HepG2 (cell line): ENCODE measurements around the gene DTHD1. TPM values are rescaled to one million over a fixed set of nuclear protein-coding genes. Genes with fewer than 3 reads are reported as not detected.

Experiments
- ATAC-seq: fragments of 200-7000 bp; cut with Tn5 transposase; 3 replicates; pipeline ENCODE4 v1.9.1; 2020; ENCODE audit warnings: mild to moderate bottlenecking, moderate library complexity
- BruUV-seq: library from RNA; stranded (reverse); fragments of 400-500 nt; replicated peaks from 2 replicates; lab custom pipeline; 2021; lab: Mats Ljungman, UMichigan
- CTCF ChIA-PET: fragments of 300-600 bp; formaldehyde crosslinking; extraction: SDS; loops from one replicate; lab custom pipeline; 2021; ENCODE audit warnings: low total read pairs, inconsistent platforms, low intra/inter-chr PET ratio; lab: Yijun Ruan, JAX
- POLR2A ChIA-PET: fragments of 350-600 bp; sonication (Branson Sonifier 250); formaldehyde crosslinking; loops from one replicate; lab custom pipeline; 2020; ENCODE audit warnings: antibody characterized with exemption, inconsistent platforms; lab: Yijun Ruan, JAX
- DNase-seq: peaks from one replicate; pipeline ENCODE4 v3.0.0-alpha.2; 2015; ENCODE audit warnings: low spot score
- FAIRE-seq: peaks from 3 replicates; lab custom pipeline; 2011; peaks lifted over from hg19 to GRCh38; lab: Jason Lieb, UNC
- H2AFZ ChIP-seq: one replicate; pipeline ENCODE4 v1.6.1; 2011; ENCODE audit warnings: low read length, inconsistent platforms
- H3K27ac ChIP-seq: fragments of 300-600 bp; 3 replicates; pipeline ENCODE4 v1.8.0; 2011; ENCODE audit warnings: mixed run types, mild to moderate bottlenecking, mixed read lengths, low read length, inconsistent platforms; ENCODE audit not compliant: insufficient read depth; ENCODE audit errors: extremely low read length
- H3K27me3 ChIP-seq, 2 experiments: fragments of 200-600 bp in 1 of 2; 2 replicates in 1 of 2; 3 replicates in 1 of 2; pipeline versions ENCODE4 v1.6.0 to v1.8.0; 2011; ENCODE audit warnings: low read length in 2 of 2, mild to moderate bottlenecking in 2 of 2, moderate library complexity in 2 of 2, inconsistent platforms in 1 of 2; ENCODE audit not compliant: insufficient read depth in 2 of 2, control insufficient read depth in 1 of 2
- H3K36me3 ChIP-seq, 2 experiments: fragments of 200-600 bp in 1 of 2; replicated peaks in 1 of 2; 2 replicates in 1 of 2; 3 replicates in 1 of 2; pipeline versions ENCODE4 v1.5.1 to v1.8.0; 2011; ENCODE audit warnings: low read length in 2 of 2, inconsistent platforms in 1 of 2; ENCODE audit not compliant: insufficient read depth in 2 of 2, control insufficient read depth in 1 of 2
- H3K4me1 ChIP-seq: 2 replicates; pipeline ENCODE4 v1.5.1; 2012; ENCODE audit warnings: low read length, inconsistent platforms; ENCODE audit not compliant: insufficient read depth
- H3K4me2 ChIP-seq: 2 replicates; pipeline ENCODE4 v1.6.0; 2011; ENCODE audit warnings: low read depth, low read length, inconsistent platforms
- H3K4me3 ChIP-seq, 3 experiments: fragments of 200-600 bp in 1 of 3; sonication (generic), shearing (Covaris generic) in 1 of 3; replicated peaks in 1 of 3; 2 replicates each; pipeline ENCODE4 v1.5.1; 2011 to 2016; ENCODE audit warnings: low read length in 3 of 3, inconsistent platforms in 2 of 3, low read depth in 2 of 3, mild to moderate bottlenecking in 2 of 3, control low read depth in 1 of 3, mixed read lengths in 1 of 3; ENCODE audit not compliant: insufficient read depth in 1 of 3
- H3K79me2 ChIP-seq: one replicate; pipeline ENCODE4 v1.6.1; 2011; ENCODE audit warnings: low read length, inconsistent platforms; ENCODE audit not compliant: insufficient read depth
- H3K9ac ChIP-seq: 2 replicates; pipeline ENCODE4 v1.6.0; 2011; ENCODE audit warnings: mild to moderate bottlenecking, low read depth, low read length, inconsistent platforms; ENCODE audit not compliant: insufficient read depth
- H3K9me3 ChIP-seq: 2 replicates; pipeline ENCODE4 v1.5.1; 2012; ENCODE audit warnings: mild to moderate bottlenecking, low read length
- H4K20me1 ChIP-seq: 2 replicates; pipeline ENCODE4 v1.6.0; 2011; ENCODE audit warnings: inconsistent platforms, mild to moderate bottlenecking, low read length, moderate library complexity; ENCODE audit not compliant: insufficient read depth
- ADNP ChIP-seq: sonication (generic); formaldehyde crosslinking; IDR thresholded peaks from 2 replicates; pipeline ENCODE4 v1.4.0; 2020; ENCODE audit warnings: missing genetic modification reagents
- AHR ChIP-seq: IDR thresholded peaks from 2 replicates; pipeline ENCODE4 v1.6.1; 2018; ENCODE audit warnings: missing genetic modification reagents, missing compliant biosample characterization
- ERF ChIP-seq: IDR thresholded peaks from 2 replicates; pipeline ENCODE4 v1.6.1; 2018; ENCODE audit warnings: missing biosample characterization, missing genetic modification reagents
- EZH2 ChIP-seq: conservative IDR thresholded peaks from 2 replicates; pipeline ENCODE4 v1.6.1; 2012; ENCODE audit warnings: mild to moderate bottlenecking, low read depth, low read length, moderate library complexity
- HMGXB4 ChIP-seq, 2 experiments: sonication (generic) in 1 of 2; formaldehyde crosslinking in 1 of 2; IDR thresholded peaks; 2 replicates each; pipeline versions ENCODE4 v1.4.0 to v1.6.1; 2018 to 2020; ENCODE audit warnings: missing genetic modification reagents in 2 of 2, borderline replicate concordance in 1 of 2, low read depth in 1 of 2, mild to moderate bottlenecking in 1 of 2, missing biosample characterization in 1 of 2
- ISX ChIP-seq: sonication (generic); formaldehyde crosslinking; conservative IDR thresholded peaks from 2 replicates; pipeline ENCODE4 v1.5.0; 2020; ENCODE audit warnings: missing genetic modification reagents
- MBD4 ChIP-seq: IDR thresholded peaks from 2 replicates; pipeline ENCODE4 v1.6.1; 2012; ENCODE audit warnings: low read length, inconsistent platforms, borderline replicate concordance
- MIER3 ChIP-seq: IDR thresholded peaks from 2 replicates; pipeline ENCODE4 v1.6.1; 2016; ENCODE audit warnings: missing compliant biosample characterization, borderline replicate concordance
- POGZ ChIP-seq: sonication (generic); formaldehyde crosslinking; IDR thresholded peaks from 2 replicates; pipeline ENCODE4 v1.4.0; 2020; ENCODE audit warnings: mild to moderate bottlenecking, missing genetic modification reagents
- SETDB1 ChIP-seq: sonication (generic); formaldehyde crosslinking; IDR thresholded peaks from 2 replicates; pipeline ENCODE4 v1.5.1; 2020; ENCODE audit warnings: missing genetic modification reagents, mild to moderate bottlenecking, borderline replicate concordance
- TCF7 ChIP-seq: sonication (generic); IDR thresholded peaks from 2 replicates; pipeline ENCODE4 v1.6.1; 2016; ENCODE audit warnings: antibody characterized with exemption, low read depth
- THYN1 ChIP-seq: sonication (generic); formaldehyde crosslinking; IDR thresholded peaks from 2 replicates; pipeline ENCODE4 v1.8.1; 2023; ENCODE audit warnings: low read depth, mild to moderate bottlenecking, moderate library complexity, missing genetic modification reagents, borderline replicate concordance
- TIGD3 ChIP-seq: sonication (generic); formaldehyde crosslinking; IDR thresholded peaks from 2 replicates; pipeline ENCODE4 v1.5.1; 2020; ENCODE audit warnings: mild to moderate bottlenecking, missing genetic modification reagents, borderline replicate concordance
- ZBTB44 ChIP-seq: sonication (generic); formaldehyde crosslinking; IDR thresholded peaks from 2 replicates; pipeline ENCODE4 v1.4.0; 2020; ENCODE audit warnings: missing genetic modification reagents
- ZFP41 ChIP-seq: sonication (generic); formaldehyde crosslinking; IDR thresholded peaks from 2 replicates; pipeline ENCODE4 v1.4.0; 2020; ENCODE audit warnings: mild to moderate bottlenecking, missing genetic modification reagents, borderline replicate concordance
- ZNF292 ChIP-seq: sonication (generic); formaldehyde crosslinking; IDR thresholded peaks from 2 replicates; pipeline ENCODE4 v1.8.1; 2022; ENCODE audit warnings: mild to moderate bottlenecking, low read depth, missing genetic modification reagents, borderline replicate concordance
- ZNF3 ChIP-seq: IDR thresholded peaks from 2 replicates; pipeline ENCODE4 v1.7.0; 2017; ENCODE audit warnings: inconsistent platforms
- ZNF746 ChIP-seq: sonication (generic); formaldehyde crosslinking; IDR thresholded peaks from 2 replicates; pipeline ENCODE4 v1.8.0; 2022; ENCODE audit warnings: mild to moderate bottlenecking, missing genetic modification reagents
- ZNF747 ChIP-seq: sonication (generic); formaldehyde crosslinking; IDR thresholded peaks from 2 replicates; pipeline ENCODE4 v1.8.1; 2023; ENCODE audit warnings: missing genetic modification reagents, mild to moderate bottlenecking, borderline replicate concordance
- WGBS: methylation state at CpG from one replicate; pipeline ENCODE4 v1.1.6; 2017; ENCODE audit warnings: low lambda C conversion rate; 5-methylcytosine and 5-hydroxymethylcytosine counted together
- in situ Hi-C: cut with HindIII; loops from 2 replicates; pipeline ENCODE4 v1.10.0; 2017; ENCODE audit warnings: low pct_unique_long_range_greater_than_20kb; ENCODE audit not compliant: extremely low pct_ligation_motif_present
- intact Hi-C: fragments of 100-400 bp; cut with micrococcal nuclease; formaldehyde crosslinking; loops from one replicate; pipeline ENCODE4 v1.10.0; 2022; ENCODE audit not compliant: unreplicated experiment
- polyA plus RNA-seq, 8 experiments: library from polyadenylated mRNA; depleted of rRNA in 3 of 8; stranded (reverse) in 7 of 8; unstranded in 1 of 8; fragments of >200 nt; fragmentation: Illumina TruSeq in 4 of 8; extraction: Trizol in 4 of 8; gene quantifications; 2 replicates each; pipeline versions ENCODE4 v1.2.1 to v1.2.3, GENCODE V29; 2011 to 2016; ENCODE audit warnings: low read depth in 4 of 8, missing spikeins in 1 of 8, mixed read lengths in 1 of 8; ENCODE audit not compliant: insufficient read depth in 1 of 8
- total RNA-seq, 5 experiments: library from RNA; depleted of rRNA; stranded (reverse); fragments of >200 nt; fragmentation: Illumina TruSeq; extraction: Trizol; gene quantifications; 2 replicates each; pipeline ENCODE4 v1.2.3, GENCODE V29; 2016; ENCODE audit warnings: low read depth in 1 of 5

Gene DTHD1
- total and polyA plus RNA-seq, 2 of the 13 experiments (the other 11 are each of a cell fraction or from before 2014, with no cell fraction given) = not detected

- no peak for TF ChIP-seq ZNF747 (CRISPR knock-in tag)
- TF ChIP-seq ZNF746 = no peak
- no peak for TF ChIP-seq ZNF292 (CRISPR knock-in tag)
- no peak for TF ChIP-seq POGZ
Observed at GRCh38 chr4:36329228-36329627, 47.8 kb downstream of the DTHD1 start (continued).

- ChIA-PET POLR2A (no interaction called here), CTCF (no interaction called here)
- Histone ChIP-seq H3K36me3 (no peaks in the 10 kb centered on the region), H4K20me1 (no peaks in the 10 kb centered on the region), H3K4me3 (no peak overlapping the region), H3K27ac (no peak overlapping the region), H3K9ac (no peak overlapping the region), H3K4me2 (no peak overlapping the region), H3K4me1 (no peaks in the 10 kb centered on the region), H3K27me3 (no peaks in the 10 kb centered on the region), H2AFZ (no peak overlapping the region), H3K79me2 (no peaks in the 10 kb centered on the region), H3K9me3 (no peaks in the 10 kb centered on the region)
- intact Hi-C loops = no loop called here
- in situ Hi-C loops = no loop called here
- DNase-seq (no peak), FAIRE-seq (no peak), ATAC-seq (no peak)
- 21% methylated on average over 1 of the region's 1 CpG for WGBS
- BruUV-seq = no TSS peak
- TF ChIP-seq ZNF3 (CRISPR knock-in tag) (no peak), THYN1 (CRISPR knock-in tag) (no peak), ISX (CRISPR knock-in tag) (no peak), MIER3 (no peak), TCF7 (no peak), TIGD3 (CRISPR knock-in tag) (no peak), SETDB1 (no peak), AHR (CRISPR knock-in tag) (no peak), ZBTB44 (CRISPR knock-in tag) (no peak), ZFP41 (CRISPR knock-in tag) (no peak), MBD4 (no peak), EZH2 (no peak), ADNP (CRISPR knock-in tag) (no peak), HMGXB4 (CRISPR knock-in tag; IDR thresholded peaks at IDR 0.05; ENCODE audit: borderline replicate concordance in 1 of 2, low read depth in 1 of 2) (no peak), ERF (CRISPR knock-in tag) (no peak)
Observed at GRCh38 chr4:36330796-36331195, 49.4 kb downstream of the DTHD1 start.
